ENCODE measurements around the gene CHRNA5.
"Not testable (repeated sequence)": the region's sequence is repeated elsewhere in the genome, so short reads cannot be mapped to it uniquely, and the experiment has no call there.

The CHRNA5 gene

DNA sequence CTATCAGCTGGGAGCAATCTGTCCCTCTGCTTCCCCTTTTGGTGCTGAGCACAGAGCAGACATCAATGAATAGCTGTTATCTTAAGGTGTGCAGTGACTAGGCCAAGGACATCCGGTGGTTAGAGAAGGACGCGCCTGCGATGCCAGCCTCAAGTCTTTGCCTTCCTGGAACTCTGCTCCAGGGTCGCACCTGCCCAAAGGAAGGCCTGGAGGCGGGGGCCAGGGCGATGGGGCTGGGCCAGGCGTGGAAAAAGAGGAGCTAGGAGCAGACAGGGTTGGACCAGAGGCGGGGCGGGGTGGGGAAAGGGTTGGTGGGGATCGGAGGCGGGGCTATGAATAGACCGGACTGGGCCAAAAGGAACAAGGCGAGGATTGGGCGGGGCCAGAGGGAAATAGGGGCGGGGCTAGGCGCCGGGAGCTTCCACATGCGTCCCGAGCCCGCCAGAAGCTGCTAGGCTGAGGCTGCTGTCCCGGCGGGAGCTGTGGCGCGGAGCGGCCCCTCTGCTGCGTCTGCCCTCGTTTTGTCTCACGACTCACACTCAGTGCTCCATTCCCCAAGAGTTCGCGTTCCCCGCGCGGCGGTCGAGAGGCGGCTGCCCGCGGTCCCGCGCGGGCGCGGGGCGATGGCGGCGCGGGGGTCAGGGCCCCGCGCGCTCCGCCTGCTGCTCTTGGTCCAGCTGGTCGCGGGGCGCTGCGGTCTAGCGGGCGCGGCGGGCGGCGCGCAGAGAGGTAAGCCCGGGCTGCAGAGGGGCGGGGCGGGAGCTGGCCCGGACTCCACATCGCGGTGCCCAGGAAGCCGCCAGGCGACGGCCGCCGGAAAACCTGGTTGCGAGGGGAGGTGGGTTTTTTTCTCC is at the start of gene CHRNA5:
Gene CHRNA5 (plus strand): TSS at position 424 of the 854 bp plus-strand sequence. CDS start 200 bp downstream, at position 624.
- no peak for FAIRE-seq

DNA sequence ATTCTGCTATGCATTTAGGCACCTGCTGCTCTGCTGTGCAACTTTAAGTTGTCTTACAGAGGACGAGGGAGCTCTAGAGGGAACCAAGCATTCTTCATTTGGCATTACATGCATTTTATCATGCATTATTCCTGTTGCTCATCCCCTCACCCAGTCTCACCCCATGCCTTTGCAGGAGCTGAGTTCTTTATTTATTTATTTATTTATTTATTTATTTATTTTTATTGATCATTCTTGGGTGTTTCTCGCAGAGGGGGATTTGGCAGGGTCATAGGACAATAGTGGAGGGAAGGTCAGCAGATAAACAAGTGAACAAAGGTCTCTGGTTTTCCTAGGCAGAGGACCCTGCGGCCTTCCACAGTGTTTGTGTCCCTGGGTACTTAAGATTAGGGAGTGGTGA is 45.3 kb upstream of the CHRNA5 start:
- not testable (repeated sequence) for FAIRE-seq

DNA sequence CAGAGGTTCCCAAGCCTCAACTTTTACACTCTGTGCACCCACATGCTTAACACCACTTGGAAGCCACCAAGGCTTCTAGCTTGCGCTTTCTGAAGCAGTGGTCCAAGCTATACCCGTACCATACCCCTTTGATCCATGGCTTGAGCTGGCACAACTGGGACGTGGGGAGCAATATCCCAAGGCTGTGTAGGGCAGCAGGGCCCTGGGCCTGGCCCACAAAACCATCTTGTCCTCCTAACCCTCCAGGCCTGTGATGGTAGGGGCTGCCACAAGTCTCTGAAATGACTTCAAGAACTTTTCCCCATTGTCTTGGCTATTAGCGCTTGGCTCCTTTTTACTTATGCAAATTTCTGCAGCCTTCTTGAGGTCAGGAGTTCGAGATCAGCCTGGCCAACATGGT is 41.1 kb upstream of the CHRNA5 start:
- no peak for FAIRE-seq

DNA sequence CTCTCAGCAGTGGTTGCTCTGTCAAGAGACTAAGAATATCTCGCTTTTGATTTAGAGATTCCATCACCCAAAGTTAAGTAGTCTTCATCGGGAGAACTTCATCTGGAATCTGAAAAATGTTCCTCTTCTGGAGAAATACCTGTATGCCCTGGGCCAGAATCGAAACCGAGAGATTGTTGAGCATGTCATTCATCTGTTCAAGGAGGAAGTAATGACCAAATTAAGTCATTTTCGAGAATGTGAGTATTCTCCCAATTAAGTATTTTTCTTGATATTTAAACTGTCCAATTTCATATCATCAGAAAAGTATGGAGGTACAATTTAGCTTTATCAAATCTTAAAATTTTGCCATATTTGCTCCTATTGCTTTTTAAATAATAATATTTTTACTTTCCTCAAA is 38.0 kb upstream of the CHRNA5 start:
- no peak for FAIRE-seq

DNA sequence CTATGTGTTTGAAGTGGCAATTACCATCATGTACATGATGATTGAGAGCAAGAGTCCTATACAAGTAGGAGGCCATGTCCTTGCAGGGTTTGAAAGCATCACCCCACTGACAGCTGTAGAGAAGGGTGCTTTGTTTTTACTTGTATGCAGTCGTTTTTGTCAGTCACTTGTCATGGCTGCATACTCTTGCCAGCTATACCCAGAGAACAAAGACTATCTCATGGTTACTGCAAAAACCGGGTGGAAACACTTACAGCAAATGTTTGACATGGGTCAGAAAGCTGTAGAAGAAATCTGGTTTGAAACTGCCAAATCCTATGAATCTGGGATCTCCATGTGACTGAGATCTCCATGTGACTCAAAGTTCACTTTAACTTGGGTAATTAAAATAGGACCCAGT is 32.0 kb upstream of the CHRNA5 start:
- FAIRE-seq, result no peak

DNA sequence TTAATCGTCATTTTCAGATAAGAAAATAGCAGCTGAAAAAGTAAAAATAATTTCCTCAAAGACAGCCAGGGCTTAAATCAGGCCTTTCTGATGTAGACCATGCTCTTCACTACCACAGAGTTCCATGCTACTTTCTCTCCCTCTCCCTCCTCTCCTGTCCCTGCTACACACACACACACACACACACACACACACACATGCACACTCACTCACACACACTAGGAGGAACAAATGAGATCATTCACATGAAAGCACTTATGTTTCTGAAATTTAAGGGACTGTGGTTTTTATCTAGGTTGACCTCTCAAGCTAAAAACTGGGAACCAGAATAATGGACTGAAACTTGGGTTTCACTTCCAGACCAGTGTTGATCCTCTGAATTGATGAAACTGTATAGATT is 29.2 kb upstream of the CHRNA5 start:
- FAIRE-seq, result no peak

DNA sequence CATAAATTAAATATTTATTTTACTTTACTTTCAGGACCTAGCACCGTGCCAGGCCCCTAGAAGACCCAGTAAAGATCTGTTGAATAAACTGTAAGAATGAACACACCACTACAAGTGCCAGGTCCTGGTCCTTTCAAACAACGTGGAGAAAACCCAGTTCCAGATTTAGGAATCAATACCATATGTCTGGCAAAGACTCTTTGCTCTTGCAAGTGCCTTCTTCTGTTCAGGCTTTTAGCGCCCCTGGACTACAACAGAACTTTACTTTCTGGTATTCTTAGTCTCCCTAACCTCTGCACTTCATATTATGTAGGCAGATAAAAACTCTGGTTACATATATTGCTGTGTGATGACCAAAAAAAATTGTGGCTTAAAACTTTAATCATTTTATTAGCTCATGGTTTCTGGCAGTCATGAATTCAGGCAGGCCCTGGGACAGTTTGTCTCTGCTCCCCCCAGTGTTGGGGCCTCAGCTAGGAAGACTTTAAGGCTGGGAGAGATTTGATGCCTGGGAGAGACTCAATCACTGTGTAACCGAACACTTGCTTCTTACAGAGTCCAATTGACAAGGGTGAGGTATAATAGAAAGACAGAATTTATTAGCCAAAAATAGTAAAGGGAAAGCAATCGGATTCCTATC is 27.9 kb upstream of the CHRNA5 start:
- FAIRE-seq, result no peak

DNA sequence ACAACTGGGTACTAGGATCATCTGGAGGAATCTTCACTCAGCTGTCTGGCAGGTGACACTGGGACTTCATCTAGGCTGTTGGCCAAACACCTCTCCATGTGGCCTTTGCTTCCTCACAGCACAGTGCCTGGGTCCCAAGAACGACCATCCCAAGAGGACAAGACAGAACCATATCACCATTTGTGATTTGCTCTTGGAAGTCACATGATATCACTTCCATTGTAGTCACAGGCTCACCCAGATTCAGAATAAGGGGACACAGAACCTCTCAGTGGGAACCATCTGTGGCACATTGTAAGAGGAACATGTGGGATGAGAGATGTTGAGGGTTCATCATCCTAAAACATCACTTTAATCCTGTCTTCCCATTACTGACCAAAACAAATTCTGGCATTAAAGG is 27.0 kb upstream of the CHRNA5 start:
- no peak for FAIRE-seq

DNA sequence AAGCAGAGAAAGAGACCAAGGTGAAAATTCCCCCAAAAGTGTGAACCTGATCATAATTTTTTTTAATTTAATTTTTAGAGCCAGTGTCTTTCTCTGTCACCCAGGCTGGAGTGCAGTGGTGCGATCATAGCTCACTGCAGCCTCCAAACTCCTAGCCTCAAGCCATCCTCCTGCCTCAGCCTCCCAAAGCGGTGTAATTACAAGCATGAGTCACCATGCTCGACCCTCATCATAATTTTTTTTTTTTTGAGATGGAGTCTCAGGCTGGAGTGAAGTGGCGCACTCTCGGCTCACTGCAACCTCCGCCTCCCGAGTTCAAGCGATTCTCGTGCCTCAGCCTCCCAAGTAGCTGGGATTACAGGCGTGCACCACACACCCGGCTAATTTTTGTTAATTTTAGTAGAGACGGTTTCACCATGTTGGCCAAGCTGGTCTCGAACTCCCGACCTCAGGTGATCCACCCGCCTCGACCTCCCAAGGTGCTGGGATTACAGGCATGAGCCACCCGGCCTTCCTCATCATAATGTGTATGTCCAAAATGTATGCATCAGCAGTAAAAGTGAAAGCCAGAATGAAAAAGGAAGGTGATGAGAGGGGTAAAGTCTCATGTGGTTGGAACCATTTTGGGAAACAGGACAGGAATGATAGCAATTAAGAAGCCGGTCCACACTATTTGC is 25.7 kb upstream of the CHRNA5 start:
- not testable (repeated sequence) for FAIRE-seq

DNA sequence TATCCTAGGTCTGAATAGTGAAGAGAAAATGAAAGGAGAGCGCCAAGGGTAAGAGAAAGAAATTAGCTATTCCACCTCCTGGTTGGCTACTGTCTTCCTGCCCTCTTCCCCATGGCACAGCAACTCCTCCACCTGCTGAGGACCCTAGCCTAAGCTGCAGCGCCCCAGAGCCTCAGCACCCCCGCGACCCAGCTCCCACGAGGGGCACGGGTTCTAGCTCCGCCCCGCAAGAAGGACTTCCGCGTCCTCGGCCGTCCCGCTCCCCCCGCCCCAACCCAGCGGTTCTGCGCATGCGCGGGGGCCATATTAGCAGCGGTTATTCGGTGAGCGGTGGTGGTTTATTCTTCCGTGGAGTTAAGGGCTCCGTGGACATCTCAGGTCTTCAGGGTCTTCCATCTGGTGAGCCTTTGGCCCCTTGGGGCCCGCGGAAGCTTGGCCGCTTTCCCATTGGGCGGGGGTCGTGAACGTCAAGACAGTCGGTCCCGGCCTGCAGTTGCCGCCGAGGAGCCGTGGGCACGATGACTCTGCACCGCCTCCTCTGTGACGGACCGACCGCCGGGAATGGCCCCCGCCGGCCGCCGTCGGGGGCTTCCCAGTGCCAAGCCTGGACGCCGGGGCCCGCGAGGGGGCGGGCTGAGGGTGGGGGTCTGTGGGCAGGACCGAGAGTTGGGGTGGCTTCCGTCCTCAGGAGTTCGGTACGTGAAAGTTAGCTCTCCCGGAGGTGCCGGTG is 25.0 kb upstream of the CHRNA5 start, which contains the start of gene PSMA4:
Gene PSMA4 (plus strand): TSS at position 304 of the 730 bp plus-strand sequence. CDS start 1,484 bp downstream, outside the sequence.
- no peak for FAIRE-seq

DNA sequence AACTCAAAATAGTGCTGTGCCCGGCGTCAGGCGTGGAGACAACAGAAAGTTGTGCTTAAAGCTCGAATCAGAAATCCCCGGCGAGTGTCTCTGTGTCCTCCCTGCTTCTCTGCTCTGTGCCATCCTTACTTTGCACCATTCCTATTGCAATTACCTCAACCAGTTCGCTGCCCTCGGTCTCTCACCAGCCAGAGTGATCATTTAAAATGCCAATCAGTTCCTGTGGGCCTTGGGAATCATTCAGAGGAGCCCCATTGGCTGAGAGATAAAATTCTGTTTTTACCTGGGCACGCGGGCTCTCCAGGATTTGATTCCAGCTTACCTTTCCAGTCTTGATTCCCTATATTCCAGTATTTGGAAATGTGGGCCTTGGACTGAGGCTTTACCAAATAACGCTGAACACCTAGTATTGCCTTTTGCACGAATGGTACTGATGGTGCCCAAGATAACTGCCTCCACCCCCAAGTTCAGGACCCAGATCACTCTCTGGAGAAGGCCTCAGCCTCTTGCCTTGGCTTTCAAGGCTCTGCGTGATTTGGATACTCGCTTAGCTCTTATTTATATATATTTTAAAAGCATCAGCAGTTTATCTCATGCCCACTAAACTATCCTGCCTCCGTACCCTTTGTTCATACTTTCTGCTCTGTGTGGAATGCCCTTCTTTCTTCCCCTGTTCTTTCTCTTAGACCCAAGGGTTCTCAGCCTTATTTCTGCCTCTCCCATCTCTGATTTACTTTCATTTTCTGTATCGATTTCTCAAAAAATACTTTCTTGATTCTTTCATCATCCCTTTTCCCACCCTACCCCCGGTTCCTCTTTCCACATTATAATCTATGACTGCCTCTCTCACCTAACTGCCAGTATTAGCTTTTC is 24.2 kb upstream of the CHRNA5 start:
- FAIRE-seq, result no peak

DNA sequence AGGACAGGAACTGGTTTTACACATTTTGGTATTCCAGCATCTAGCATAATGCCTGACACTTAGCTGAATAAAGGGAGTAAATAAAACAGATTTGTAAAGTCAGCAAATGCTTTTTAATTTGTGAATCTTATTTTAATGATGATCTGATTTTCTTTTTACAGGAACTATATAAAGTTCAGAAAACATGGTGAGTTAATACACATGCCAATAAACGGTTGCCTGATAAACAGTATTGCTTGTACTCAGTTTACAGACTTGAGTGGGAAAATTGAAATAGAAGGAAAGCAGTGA is 23.6 kb upstream of the CHRNA5 start:
- FAIRE-seq, result no peak

DNA sequence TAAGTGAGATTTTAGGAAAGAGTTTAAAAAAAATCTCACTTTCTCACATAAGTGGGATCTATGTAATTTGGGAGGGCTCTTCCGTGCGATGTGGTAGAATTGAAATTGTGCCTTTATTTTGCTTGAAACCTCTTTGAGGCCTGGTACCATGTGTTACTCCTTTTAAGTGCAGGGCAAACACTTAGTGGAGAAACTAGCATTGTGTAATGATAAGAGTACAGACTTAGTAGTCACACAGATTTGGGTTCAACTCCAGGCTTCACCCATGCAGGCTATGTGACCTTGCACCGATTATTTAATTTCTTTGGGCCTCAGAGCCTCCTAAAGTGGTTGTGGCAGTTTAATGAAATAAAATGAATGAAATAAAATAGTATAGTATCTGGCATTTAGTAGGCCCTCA is 22.7 kb upstream of the CHRNA5 start:
- FAIRE-seq, result no peak

DNA sequence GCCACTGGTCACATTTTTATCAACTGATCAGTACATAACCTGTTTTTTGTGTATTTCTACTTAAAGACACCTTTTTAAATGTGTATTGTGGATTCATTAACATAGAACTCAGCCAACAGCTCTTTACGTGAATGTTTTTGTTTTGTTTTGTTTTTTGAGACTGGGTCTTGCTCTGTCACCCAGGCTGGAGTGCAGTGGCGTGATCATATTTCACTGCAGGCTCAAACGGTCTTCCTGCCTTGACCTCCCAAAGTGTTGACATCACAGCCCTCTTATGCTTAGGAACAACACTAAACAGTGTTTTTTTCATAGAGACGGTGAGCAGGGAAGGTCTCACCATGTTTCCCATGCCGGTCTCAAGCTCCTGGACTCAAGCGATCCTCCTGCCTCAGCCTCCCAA is 15.1 kb upstream of the CHRNA5 start:
- FAIRE-seq, result no peak

DNA sequence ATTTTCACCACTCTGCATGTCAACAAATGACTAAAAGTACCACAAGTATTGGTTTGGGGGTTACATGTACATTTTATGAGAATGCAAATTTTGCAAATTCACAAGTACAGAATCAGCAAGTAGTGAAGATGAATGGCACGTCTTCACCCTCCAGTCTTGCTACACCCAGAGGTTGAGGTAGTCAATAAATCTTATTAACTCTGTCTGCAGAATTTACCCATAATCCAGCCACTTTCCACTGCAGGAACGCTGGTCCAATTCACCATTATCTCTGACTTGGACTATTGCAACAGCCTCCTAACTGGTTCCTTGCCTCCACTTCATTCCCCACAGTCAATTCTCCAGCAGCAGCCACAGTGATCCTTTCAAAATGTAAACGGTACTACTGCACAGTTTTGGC is 14.5 kb upstream of the CHRNA5 start:
- no peak for FAIRE-seq

DNA sequence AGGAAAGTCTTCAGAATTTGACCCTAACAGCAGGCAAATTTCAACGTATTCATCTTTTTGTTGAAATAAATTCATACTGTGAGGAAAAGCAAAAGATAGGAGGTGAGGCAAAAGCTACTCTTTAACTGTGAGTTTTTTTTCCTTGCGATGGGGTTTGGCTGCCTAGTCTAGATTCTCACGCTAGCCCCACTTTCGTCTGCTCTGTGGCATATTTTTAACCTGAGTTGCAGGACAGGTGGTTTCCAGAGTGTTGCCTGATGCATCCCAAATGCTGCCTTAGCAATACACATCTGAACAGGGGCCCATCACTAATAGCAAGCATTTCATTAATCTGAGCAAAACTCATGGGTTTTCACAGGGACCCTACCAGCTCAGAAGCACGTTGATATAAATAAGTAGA is 13.4 kb upstream of the CHRNA5 start:
- FAIRE-seq, result no peak

DNA sequence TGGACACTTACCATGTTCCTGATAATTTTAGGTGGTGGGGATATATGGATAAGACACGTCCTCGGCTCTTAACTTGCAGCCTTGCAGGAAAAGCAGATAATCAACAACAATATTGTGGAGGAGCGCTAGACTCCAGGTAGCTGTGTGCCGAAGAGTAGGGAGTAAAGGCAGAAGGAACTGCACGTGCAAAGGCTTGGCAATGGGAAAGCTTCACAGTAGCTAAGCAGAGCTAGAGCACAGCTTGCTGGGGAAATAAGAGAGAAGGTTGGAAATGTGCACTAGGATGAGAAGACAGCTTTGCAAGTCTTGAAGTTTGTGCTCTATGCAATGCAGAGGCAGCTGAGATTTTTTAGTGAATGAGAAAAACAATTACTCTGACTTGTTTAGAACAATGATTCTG is 12.7 kb upstream of the CHRNA5 start:
- FAIRE-seq, result no peak

DNA sequence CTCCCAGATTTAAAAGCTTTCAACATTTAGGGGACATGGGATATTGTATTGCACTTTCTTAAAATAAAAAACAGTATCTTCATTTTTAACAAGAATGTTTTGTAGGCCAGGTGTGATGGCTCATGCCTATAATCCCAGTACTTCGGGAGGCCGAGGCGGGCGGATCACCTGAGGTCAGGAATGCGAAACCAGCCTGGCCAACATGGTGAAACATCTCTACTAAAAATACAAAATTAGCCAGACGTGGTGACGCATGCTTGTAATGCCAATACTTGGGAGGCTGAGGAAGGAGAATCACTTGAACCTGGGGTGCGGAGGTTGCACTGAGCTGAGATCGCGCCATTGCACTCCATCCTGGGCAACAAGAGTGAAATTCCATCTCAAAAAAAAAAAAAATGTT is 5.1 kb upstream of the CHRNA5 start:
- FAIRE-seq, result not testable (repeated sequence)

DNA sequence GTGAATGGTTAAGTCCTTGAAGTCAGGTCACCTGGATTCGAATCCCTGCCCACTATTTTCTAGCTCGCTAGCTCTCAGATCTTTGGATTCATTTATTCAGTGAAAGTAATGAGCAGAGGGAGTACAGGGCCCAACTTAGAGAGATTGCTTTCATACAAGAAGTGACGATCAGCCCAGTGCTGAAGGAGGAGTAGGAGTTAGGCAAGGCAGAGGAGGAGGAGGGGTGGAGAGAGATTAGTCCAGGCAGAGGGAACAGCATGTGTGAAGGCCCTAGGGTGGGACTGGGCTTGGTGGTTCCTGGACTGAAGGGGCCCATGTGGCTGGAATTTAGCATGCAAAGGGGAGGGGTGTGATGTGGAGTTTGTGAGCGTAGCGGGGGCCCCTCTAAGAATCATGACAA is 3.8 kb upstream of the CHRNA5 start:
- no peak for FAIRE-seq

DNA sequence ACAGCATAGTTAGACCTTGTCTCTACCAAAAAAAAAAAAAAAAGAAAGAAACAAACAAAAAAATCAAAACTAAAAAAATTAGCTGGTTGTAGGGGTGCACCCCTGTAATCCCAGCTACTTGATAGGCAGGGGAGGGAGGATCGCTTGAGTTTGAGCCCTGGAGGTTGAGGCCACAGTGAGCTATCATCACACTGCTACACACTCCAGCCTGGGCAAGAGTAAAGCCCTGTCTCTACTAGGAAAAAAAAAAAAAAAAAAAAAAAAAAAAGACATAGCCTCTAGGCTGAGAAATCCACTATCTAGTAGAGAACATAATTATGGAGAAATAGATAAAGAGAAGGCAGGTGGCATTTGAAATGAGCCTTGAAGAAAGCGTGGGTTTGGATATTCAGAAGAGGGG is 2.2 kb upstream of the CHRNA5 start:
- FAIRE-seq, result no peak

DNA sequence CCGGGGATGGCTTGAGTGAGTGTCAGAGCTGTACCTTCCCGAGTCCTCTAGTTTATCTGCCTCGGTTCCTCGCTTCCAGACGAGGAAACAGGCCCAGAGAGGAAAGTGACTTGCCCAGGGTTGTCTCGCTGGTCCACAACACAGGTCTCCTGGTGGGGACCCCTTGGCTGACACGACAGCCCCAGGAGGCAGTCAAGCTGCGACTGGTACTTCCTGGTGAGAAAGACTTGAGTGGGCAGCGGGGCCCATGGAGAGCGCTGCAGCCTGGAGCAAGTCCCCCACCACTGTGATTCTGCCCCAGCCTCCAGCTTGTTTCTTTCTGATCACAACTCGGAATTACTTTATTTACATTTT is 600 bp upstream of the CHRNA5 start:
- no peak for FAIRE-seq
